CD8-positive, alpha-beta memory T cell (primary cell): ENCODE data around the gene GPR31. TPM values are rescaled to one million over a fixed set of nuclear protein-coding genes. Genes with fewer than 3 reads are reported as not detected.
"Not testable (repeated sequence)": the region's sequence is repeated elsewhere in the genome, so short reads cannot be mapped to it uniquely, and the experiment has no call there.

Source experiments
- CTCF ChIA-PET: fragments of 350-600 bp; sonication (Branson Sonifier 250); formaldehyde crosslinking; loops from one replicate; lab custom pipeline; 2021; ENCODE audit warnings: antibody characterized with exemption; lab: Charles Lee
- POLR2A ChIA-PET: fragments of 350-600 bp; sonication (Branson Sonifier 250); formaldehyde crosslinking; loops from one replicate; lab custom pipeline; 2021; ENCODE audit warnings: antibody characterized with exemption; lab: Charles Lee
- DNase-seq, 5 donors: peaks; one replicate each; pipeline versions ENCODE4 v3.0.0 to v3.0.0-alpha.2; 2020 to 2022; ENCODE audit warnings: mixed read lengths in 1 of 5
- H3K27ac ChIP-seq: one replicate; pipeline ENCODE4 v1.7.0; 2013; ENCODE audit warnings: low read depth, mild to moderate bottlenecking, low read length, moderate library complexity
- H3K27me3 ChIP-seq: 2 replicates; pipeline ENCODE4 v1.7.0; 2013; ENCODE audit warnings: low read length, mild to moderate bottlenecking; ENCODE audit not compliant: insufficient read depth, poor library complexity, severe bottlenecking
- H3K36me3 ChIP-seq: 2 replicates; pipeline ENCODE4 v1.7.0; 2013; ENCODE audit warnings: mild to moderate bottlenecking, low read length, moderate library complexity; ENCODE audit not compliant: insufficient read depth
- H3K4me1 ChIP-seq: 2 replicates; pipeline ENCODE4 v1.7.0; 2013; ENCODE audit warnings: mild to moderate bottlenecking, low read length, moderate library complexity; ENCODE audit not compliant: insufficient read depth
- H3K4me3 ChIP-seq: 2 replicates; pipeline ENCODE4 v1.7.0; 2013; ENCODE audit warnings: mild to moderate bottlenecking, low read length
- H3K9me3 ChIP-seq: 2 replicates; pipeline ENCODE4 v1.7.0; 2013; ENCODE audit warnings: mild to moderate bottlenecking, low read length
- H3K27ac Mint-ChIP-seq, 8 donors: one replicate each; pipeline ENCODE4 v1.8.0; 2020 to 2021; ENCODE audit warnings: mixed read lengths in 8 of 8, mild to moderate bottlenecking in 6 of 8, inconsistent platforms in 3 of 8, moderate library complexity in 3 of 8
- H3K27me3 Mint-ChIP-seq, 2 donors: one replicate each; pipeline ENCODE4 v1.8.0; 2020 to 2021; ENCODE audit warnings: mixed read lengths in 2 of 2, mild to moderate bottlenecking in 1 of 2, moderate library complexity in 1 of 2
- H3K36me3 Mint-ChIP-seq, 3 donors: one replicate each; pipeline ENCODE4 v1.8.0; 2020 to 2021; ENCODE audit warnings: mixed read lengths in 3 of 3, inconsistent platforms in 1 of 3, mild to moderate bottlenecking in 1 of 3
- H3K4me1 Mint-ChIP-seq, 3 donors: one replicate each; pipeline ENCODE4 v1.8.0; 2020 to 2021; ENCODE audit warnings: mixed read lengths in 3 of 3, inconsistent platforms in 1 of 3, mild to moderate bottlenecking in 1 of 3
- H3K4me3 Mint-ChIP-seq, 7 donors: one replicate each; pipeline ENCODE4 v1.8.0; 2020 to 2021; ENCODE audit warnings: mixed read lengths in 7 of 7, mild to moderate bottlenecking in 6 of 7, moderate library complexity in 4 of 7, inconsistent platforms in 2 of 7
- H3K9me3 Mint-ChIP-seq, 5 donors: one replicate each; pipeline ENCODE4 v1.8.0; 2020 to 2022; ENCODE audit warnings: mixed read lengths in 5 of 5, mild to moderate bottlenecking in 3 of 5, moderate library complexity in 2 of 5, inconsistent platforms in 1 of 5
- polyA plus RNA-seq: library from polyadenylated mRNA; unstranded; fragments of 300-500 nt; fragmentation: Illumina TruSeq; gene quantifications from one replicate; pipeline ENCODE4 v1.2.3, GENCODE V29; 2021
- total RNA-seq, 2 experiments: library from RNA; stranded (reverse); gene quantifications; one replicate each; pipeline ENCODE4 v1.2.3, GENCODE V29; 2021

GPR31 gene, protein sequence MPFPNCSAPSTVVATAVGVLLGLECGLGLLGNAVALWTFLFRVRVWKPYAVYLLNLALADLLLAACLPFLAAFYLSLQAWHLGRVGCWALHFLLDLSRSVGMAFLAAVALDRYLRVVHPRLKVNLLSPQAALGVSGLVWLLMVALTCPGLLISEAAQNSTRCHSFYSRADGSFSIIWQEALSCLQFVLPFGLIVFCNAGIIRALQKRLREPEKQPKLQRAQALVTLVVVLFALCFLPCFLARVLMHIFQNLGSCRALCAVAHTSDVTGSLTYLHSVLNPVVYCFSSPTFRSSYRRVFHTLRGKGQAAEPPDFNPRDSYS
- total RNA-seq (not detected), polyA plus RNA-seq (not detected)

DNA sequence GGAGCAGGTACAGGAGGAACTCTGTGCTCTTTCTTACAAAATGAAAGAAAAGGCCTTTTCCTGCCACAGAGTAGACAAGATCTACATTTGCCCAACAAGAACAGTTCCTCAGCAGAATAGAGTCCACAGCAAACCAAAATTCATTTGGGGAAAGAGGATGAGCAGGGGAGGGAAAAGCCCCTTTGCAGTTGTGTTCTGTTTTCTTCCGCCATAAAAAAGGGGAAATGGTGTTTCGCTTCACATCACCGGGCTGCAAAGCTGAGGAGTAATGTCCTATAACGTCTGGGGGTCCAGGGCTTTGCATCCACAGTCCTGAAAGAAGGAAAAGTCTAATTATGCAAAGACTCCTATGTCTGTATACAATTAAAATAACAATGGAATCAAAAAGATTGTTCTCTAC is at the start of gene GPR31:
GPR31 (minus strand) TSS at position 118 of the 400 bp plus-strand sequence. CDS start 149 bp downstream, outside the sequence.
- H3K36me3 Mint-ChIP-seq, result peaks cover 0 to 1% (median 0%) of the 10 kb centered on the region in 3 donors
- ChIA-PET POLR2A (no interaction called here), CTCF (no interaction called here)
- peaks cover 3 to 4% of the 10 kb centered on the region in 2 donors for H3K27me3 Mint-ChIP-seq
- peaks cover 11 to 14% (median 13%) of the 10 kb centered on the region in 3 donors for H3K4me1 Mint-ChIP-seq
- no peak within 1 kb of the TSS for H3K4me3 Mint-ChIP-seq
- Histone ChIP-seq H3K27me3 (no peaks in the 10 kb centered on the region), H3K9me3 (no peaks in the 10 kb centered on the region), H3K27ac (no peak within 1 kb of the TSS), H3K36me3 (no peaks in the 10 kb centered on the region), H3K4me1 (no peaks in the 10 kb centered on the region), H3K4me3 (no peak within 1 kb of the TSS)
- no peak for DNase-seq
- H3K9me3 Mint-ChIP-seq, result no peaks in the 10 kb centered on the region
- peak within 1 kb of the TSS in 1 of 8 donors; percentile 15 for H3K27ac Mint-ChIP-seq

DNA sequence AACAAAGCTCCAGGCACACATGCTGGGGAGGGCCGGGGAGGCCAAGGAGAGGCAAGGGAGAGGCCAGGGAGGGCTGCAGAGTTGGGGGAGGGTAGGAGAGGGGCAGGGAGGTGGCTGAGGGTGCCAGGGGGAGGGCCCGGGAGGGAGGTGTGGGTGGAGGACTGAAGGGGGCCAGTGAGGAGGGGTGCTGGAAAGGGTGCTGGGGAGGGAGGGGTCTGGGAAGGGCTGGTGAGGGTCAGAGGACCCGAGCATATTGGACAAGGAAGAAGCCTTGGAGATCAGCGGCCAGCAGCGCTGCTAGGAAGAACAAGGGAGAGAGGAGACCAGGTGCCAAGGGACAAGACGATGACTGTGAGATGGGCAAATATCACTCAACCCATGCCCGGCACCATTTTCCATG is 49.7 kb upstream of the GPR31 start:
- Histone ChIP-seq H3K9me3 (no peaks in the 10 kb centered on the region), H3K4me1 (no peaks in the 10 kb centered on the region), H3K27me3 (no peaks in the 10 kb centered on the region), H3K27ac (no peak overlapping the region), H3K4me3 (no peak overlapping the region), H3K36me3 (no peaks in the 10 kb centered on the region)
- ChIA-PET CTCF (no interaction called here), POLR2A (no interaction called here)
- Mint-ChIP-seq H3K27ac (no peak overlapping the region), H3K4me3 (no peak overlapping the region), H3K27me3 (peaks cover 7 to 27% of the 10 kb centered on the region in 2 donors), H3K36me3 (no peaks in the 10 kb centered on the region), H3K4me1 (no peaks in the 10 kb centered on the region), H3K9me3 (no peaks in the 10 kb centered on the region)
- no peak for DNase-seq

DNA sequence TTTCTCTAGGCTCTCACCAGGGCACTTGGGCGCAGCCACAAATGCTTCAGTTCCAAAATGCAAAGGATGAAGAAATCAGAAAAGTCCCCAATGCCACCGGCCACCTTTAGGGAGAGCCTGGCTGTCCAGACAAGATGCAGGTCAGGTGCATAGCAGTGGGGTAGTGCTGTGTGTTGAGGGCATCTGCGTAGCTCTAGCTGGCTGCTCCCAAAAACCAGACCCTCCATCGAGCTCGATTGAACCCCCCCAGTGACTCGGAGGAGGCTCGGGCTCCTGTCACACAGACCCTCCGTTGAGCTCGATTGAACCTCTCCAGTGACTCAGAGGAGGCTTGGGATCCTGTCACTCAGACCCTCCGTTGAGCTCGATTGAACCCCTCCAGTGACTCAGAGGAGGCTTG is 47.5 kb upstream of the GPR31 start:
- H3K4me1 ChIP-seq, POLR2A ChIA-PET, H3K4me3 ChIP-seq, DNase-seq, H3K36me3 Mint-ChIP-seq, H3K4me1 Mint-ChIP-seq, H3K36me3 ChIP-seq, CTCF ChIA-PET, H3K4me3 Mint-ChIP-seq, H3K9me3 ChIP-seq, H3K27ac ChIP-seq, H3K9me3 Mint-ChIP-seq, H3K27ac Mint-ChIP-seq, H3K27me3 ChIP-seq: not testable (repeated sequence)
- peaks cover 16 to 47% of the 10 kb centered on the region in 2 donors for H3K27me3 Mint-ChIP-seq

DNA sequence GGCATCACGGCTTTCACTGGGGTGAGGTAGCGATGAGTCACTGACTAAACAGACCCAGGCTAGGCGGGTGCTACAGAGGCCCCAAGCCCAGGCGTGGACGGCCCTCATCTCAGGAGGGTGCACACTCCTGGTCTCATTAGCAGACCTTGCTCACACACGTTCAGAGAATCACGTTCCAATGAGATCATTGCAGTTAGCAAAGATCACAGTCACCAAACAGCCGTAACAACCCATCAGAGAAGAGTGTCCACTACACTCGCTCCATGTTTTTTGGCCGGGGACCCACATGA is 46.2 kb upstream of the GPR31 start:
- H3K27me3 ChIP-seq, H3K36me3 Mint-ChIP-seq, H3K27ac Mint-ChIP-seq, H3K9me3 ChIP-seq, H3K9me3 Mint-ChIP-seq, H3K4me1 Mint-ChIP-seq, H3K36me3 ChIP-seq, H3K4me3 Mint-ChIP-seq, POLR2A ChIA-PET, H3K4me3 ChIP-seq, H3K27ac ChIP-seq, CTCF ChIA-PET, H3K4me1 ChIP-seq, DNase-seq: not testable (repeated sequence)
- peaks cover 16 to 49% of the 10 kb centered on the region in 2 donors for H3K27me3 Mint-ChIP-seq

DNA sequence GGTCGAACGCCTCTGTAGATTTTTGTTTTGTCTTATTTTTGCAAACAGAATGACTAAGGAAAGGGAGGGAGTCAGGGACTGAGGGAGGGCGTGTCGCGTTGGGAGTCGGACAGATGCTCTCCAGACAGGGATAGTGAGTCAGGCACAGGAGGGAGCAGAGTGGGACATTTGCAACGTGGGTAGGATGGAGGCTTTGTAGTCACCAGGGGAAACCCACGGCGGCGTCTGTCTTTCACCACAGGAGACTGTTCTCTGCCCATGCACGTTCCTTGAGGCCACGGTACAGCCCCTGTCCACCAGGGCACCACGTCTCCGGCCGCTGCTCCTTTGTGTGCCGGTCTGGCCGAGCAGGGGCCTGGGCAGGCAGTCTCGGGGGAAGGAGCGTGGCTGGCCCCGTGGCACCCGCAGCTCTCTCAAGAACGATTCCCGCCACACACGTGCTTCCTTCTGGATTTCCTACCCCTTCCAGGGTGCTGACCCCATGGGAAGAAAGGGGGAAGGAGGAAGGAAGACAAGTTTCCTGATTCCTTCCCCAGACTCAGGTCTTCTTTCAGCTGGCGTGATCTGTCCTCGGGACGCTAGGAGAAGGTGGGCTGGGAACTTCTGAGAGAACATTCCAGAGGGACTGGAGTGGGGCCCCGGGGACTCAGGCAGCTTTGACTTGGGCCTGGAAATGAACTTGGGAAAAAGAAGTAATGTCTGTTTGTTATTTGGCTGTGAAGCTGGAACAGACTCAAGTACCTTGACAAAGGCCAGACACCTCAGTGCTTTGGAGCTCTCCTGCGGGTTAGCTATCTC is 45.7 kb upstream of the GPR31 start:
- not testable (repeated sequence) for H3K27ac Mint-ChIP-seq

DNA sequence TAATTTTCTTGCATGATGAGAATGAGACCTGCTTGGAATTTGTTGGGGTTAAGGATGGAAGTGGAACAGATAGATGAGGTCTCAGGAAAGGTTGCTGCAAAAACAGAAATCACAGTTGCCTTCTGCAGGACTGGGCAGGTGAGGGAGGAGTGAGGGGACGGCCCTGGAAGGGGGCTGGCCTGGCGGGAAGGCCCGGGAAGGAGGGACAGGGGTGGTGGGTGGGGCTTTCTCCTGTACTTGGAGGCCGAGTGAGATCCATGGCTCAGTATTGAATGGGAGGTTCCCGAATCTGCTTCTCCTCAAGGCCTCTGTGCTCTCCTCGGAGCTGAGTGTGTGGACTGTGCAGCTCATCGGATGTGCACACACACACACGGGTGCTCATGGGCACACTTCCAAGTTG is 44.8 kb upstream of the GPR31 start:
- POLR2A ChIA-PET, H3K36me3 Mint-ChIP-seq, H3K4me1 ChIP-seq, H3K36me3 ChIP-seq, H3K27ac Mint-ChIP-seq, H3K4me3 Mint-ChIP-seq, H3K9me3 ChIP-seq, CTCF ChIA-PET, H3K9me3 Mint-ChIP-seq, H3K27ac ChIP-seq, DNase-seq, H3K4me3 ChIP-seq, H3K27me3 ChIP-seq, H3K4me1 Mint-ChIP-seq: not testable (repeated sequence)
- peaks cover 18 to 60% of the 10 kb centered on the region in 2 donors for H3K27me3 Mint-ChIP-seq

More for the DNA sequence above, 45.7 kb upstream of the GPR31 start:
- H3K27me3 Mint-ChIP-seq, result peaks cover 16 to 51% of the 10 kb centered on the region in 2 donors
- H3K9me3 Mint-ChIP-seq, H3K4me3 Mint-ChIP-seq, DNase-seq, CTCF ChIA-PET, H3K4me3 ChIP-seq, H3K9me3 ChIP-seq, H3K4me1 Mint-ChIP-seq, POLR2A ChIA-PET, H3K36me3 Mint-ChIP-seq, H3K27ac ChIP-seq, H3K4me1 ChIP-seq, H3K27me3 ChIP-seq, H3K36me3 ChIP-seq: not testable (repeated sequence)

DNA sequence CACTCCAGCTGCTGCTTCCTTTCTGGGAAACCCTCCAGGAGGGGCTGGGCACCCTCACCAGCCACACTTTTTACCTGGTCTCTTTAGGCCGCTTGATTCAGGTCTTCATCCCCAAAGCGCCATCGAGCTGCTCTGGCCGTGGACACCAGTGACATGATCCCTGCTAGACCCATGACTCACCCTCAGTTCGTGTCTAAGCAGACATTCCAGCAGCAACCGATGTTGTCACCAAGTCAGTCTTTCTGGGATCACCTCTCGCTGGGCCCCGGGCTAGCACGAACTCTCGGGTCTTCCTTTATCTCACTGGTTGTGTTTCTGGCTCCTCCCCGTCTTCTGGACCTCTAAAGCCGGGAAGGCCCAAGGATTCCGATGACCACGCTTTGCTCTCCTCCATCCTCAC is 43.0 kb upstream of the GPR31 start:
- Mint-ChIP-seq H3K4me3 (no peak overlapping the region), H3K27me3 (peaks cover 18 to 64% of the 10 kb centered on the region in 2 donors), H3K27ac (peak overlapping the region in 1 of 8 donors; percentile 11), H3K36me3 (peaks cover 0 to 1% (median 0%) of the 10 kb centered on the region in 3 donors), H3K4me1 (peaks cover 0 to under 1% (median 0%) of the 10 kb centered on the region in 3 donors), H3K9me3 (peaks cover 0 to 2% (median 0%) of the 10 kb centered on the region in 5 donors)
- Histone ChIP-seq H3K4me3 (no peak overlapping the region), H3K4me1 (no peaks in the 10 kb centered on the region), H3K36me3 (no peaks in the 10 kb centered on the region), H3K27ac (no peak overlapping the region), H3K27me3 (no peaks in the 10 kb centered on the region), H3K9me3 (no peaks in the 10 kb centered on the region)
- DNase-seq, result no peak
- CTCF ChIA-PET, result no interaction called here
- POLR2A ChIA-PET, result no interaction called here

DNA sequence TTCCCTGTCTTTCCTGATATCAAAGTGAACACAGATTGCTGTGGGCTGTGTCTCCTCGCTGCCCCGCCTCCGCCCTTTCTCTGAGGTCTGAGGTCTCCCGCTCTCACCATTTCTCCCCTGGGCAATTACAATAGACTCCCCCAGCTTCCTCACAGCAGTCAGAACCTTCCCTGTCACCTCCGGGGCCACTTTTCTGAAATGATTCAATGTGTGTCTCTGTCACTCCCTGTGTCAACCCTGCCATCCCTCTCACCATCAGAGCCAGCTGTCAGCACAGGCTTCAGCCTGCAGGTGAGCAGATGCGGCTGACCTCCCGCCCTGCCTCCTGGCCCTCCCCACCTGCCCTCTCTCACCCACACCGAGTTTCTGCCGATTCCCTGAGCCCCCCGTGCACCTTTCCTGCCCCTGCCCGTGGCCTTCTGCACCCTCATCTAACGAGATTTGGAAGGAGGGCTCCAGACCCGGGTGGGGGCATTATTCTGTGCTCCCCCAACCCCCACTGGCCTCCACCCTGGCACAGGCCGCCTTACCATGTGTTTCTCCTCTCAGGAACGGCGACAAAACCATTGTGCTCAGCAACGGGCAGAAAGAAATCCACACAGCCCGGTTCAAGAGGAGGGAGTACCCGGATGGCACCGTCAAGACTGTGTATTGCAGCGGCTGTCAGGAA is 38.3 kb upstream of the GPR31 start:
- H3K36me3 ChIP-seq, H3K9me3 Mint-ChIP-seq, H3K36me3 Mint-ChIP-seq, POLR2A ChIA-PET, H3K27me3 ChIP-seq, H3K27ac Mint-ChIP-seq, DNase-seq, H3K27ac ChIP-seq, H3K9me3 ChIP-seq, H3K4me1 Mint-ChIP-seq, H3K4me1 ChIP-seq, H3K4me3 Mint-ChIP-seq, CTCF ChIA-PET, H3K4me3 ChIP-seq: not testable (repeated sequence)
- peaks cover 16 to 56% of the 10 kb centered on the region in 2 donors for H3K27me3 Mint-ChIP-seq
